Kidney (tissue), 14 donors: ENCODE measurements around the gene PRR35. TPM values are rescaled to one million over a fixed set of nuclear protein-coding genes. Genes with fewer than 3 reads are reported as not detected.

Experiments
- DNase-seq, 5 donors: peaks; one replicate each; pipeline ENCODE4 v3.0.0-alpha.2; 2013 to 2020
- FAIRE-seq: peaks from 2 replicates; lab custom pipeline; 2012; peaks lifted over from hg19 to GRCh38; lab: Jason Lieb, UNC
- H3K27ac ChIP-seq, 2 donors: one replicate each; pipeline ENCODE4 v1.7.0; 2013; ENCODE audit warnings: low read depth in 2 of 2, low read length in 2 of 2, inconsistent platforms in 1 of 2
- H3K27me3 ChIP-seq: one replicate; pipeline ENCODE4 v1.7.1; 2013; ENCODE audit warnings: low read length, inconsistent platforms; ENCODE audit not compliant: control insufficient read depth, insufficient read depth
- H3K36me3 ChIP-seq, 3 donors: one replicate each; pipeline versions ENCODE4 v1.7.0 to v1.7.1; 2013; ENCODE audit warnings: low read length in 3 of 3, control low read depth in 1 of 3, inconsistent platforms in 1 of 3; ENCODE audit not compliant: insufficient read depth in 3 of 3, control insufficient read depth in 2 of 3
- H3K4me1 ChIP-seq, 3 donors: one replicate each; pipeline versions ENCODE4 v1.7.0 to v1.7.1; 2013; ENCODE audit warnings: low read length in 3 of 3, inconsistent platforms in 1 of 3, low read depth in 1 of 3; ENCODE audit not compliant: control insufficient read depth in 2 of 3, insufficient read depth in 2 of 3
- H3K4me3 ChIP-seq, 3 donors: one replicate each; pipeline versions ENCODE4 v1.7.0 to v1.8.1; 2013; ENCODE audit warnings: low read length in 3 of 3, control low read depth in 1 of 3, inconsistent platforms in 1 of 3
- H3K9ac ChIP-seq, 3 donors: one replicate each; pipeline versions ENCODE4 v1.7.0 to v1.7.1; 2013; ENCODE audit warnings: low read length in 3 of 3, control low read depth in 1 of 3, inconsistent platforms in 1 of 3
- H3K9me3 ChIP-seq, 3 donors: one replicate each; pipeline versions ENCODE4 v1.7.0 to v1.7.1; 2013; ENCODE audit warnings: low read length in 3 of 3, control low read depth in 1 of 3, inconsistent platforms in 1 of 3; ENCODE audit not compliant: control insufficient read depth in 2 of 3, insufficient read depth in 1 of 3
- intact Hi-C: fragments of 100-400 bp; cut with DNase I; formaldehyde crosslinking; loops from one replicate; pipeline ENCODE4 v1.11.1; 2022
- polyA plus RNA-seq: library from polyadenylated mRNA; stranded (reverse); fragments of 350-450 nt; fragmentation: Illumina TruSeq; extraction: RNeasy Lipid Tissue Mini Kit (QIAGEN cat#74804); gene quantifications from one replicate; pipeline ENCODE4 v1.2.3, GENCODE V29; 2014; ENCODE audit warnings: low read depth, low replicate concordance; ENCODE audit not compliant: insufficient read depth
- total RNA-seq: library from RNA; stranded (reverse); fragmentation: NEBNext Ultra II Directional; extraction: Animal tissue kit (Norgen Biotek cat#: 25700); gene quantifications from one replicate; pipeline ENCODE4 v1.2.1, GENCODE V29; 2021
- TF ChIP-seq, protein P1 (sequence below): IDR thresholded peaks from 3 replicates; pipeline ENCODE4 v1.5.1; 2012; ENCODE audit warnings: mild to moderate bottlenecking, moderate library complexity, borderline replicate concordance; ENCODE audit not compliant: insufficient read depth; ENCODE audit errors: extremely low read depth
- donor health status: control.
- donor health status: control.
- donor health status: control.
- donor health status: control.
- donor health status: control.
- donor health status: DM: yes; HTN: yes; CAD: no.
- donor health status: Normal renal cell carcinoma (clear cell type).

The PRR35 gene
- total and polyA plus RNA-seq, 2 donors from 2014 or later, result 1.8 to 24.4 TPM

DNA sequence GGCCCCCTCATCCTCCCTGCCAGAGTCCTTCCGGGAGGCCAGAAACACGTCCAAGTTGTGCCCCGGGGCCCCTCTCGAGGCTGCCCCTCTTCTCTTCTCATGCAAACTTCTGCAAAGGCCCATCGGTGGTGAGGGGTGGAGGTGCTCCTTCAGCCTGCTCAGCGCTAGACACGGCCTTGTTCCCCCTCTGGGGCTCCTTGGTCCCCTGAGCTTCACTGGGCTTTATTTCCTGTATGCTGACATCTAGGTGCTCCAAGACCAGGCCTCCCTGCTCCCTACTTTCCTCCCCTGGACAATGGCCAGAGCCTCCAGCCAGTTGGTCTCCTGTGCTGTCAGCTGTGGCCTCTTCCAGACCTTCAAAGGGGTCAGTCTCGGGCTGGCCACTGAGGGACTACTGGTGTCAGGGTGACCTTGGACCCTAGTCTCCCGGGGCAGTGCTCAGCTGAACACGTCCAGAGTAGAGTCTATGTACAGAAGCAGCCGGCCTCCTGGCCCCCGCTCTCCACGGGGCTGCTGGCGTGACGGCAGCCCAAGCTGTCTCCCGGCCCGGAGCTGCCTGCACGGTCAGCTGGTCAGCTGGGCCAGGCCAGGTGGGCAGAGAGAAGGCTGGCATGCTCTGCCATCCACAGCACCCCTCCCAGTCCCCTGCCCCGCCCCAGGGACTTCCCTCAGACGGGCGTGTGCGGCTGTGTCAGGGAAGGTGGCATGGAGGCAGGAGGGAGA lies 1.7 kb upstream of the PRR35 start:
- DNase-seq, result no peak

DNA sequence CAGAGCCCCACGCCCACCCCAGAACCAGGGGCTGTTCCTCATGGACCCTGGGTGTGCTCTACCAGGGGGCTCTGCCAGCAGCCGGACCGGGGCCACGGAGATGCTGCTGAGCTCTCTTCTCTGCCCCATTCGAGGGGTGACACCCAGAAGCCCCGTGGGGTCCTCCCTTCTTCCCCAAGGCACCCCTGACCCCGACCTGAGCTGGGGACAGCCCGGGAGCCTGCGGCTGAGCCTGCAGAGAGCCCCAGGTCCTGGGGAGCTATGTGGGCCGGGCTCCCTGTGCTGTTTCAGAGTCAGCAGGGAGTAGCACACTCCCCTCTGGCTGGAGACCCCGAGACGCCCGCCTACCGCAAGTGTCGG lies 1.2 kb upstream of the PRR35 start:
- Histone ChIP-seq H3K36me3 (no peaks in the 10 kb centered on the region), H3K27me3 (peaks cover 8% of the 10 kb centered on the region), H3K27ac (peak overlapping the region; percentile 32 to 53), H3K4me1 (peaks cover 0 to 21% (median 3%) of the 10 kb centered on the region in 3 donors), H3K4me3 (no peak overlapping the region), H3K9ac (no peak overlapping the region), H3K9me3 (no peaks in the 10 kb centered on the region)
- intact Hi-C loops, result no loop called here
- FAIRE-seq (no peak), DNase-seq (no peak)
- TF ChIP-seq, protein P1, sequence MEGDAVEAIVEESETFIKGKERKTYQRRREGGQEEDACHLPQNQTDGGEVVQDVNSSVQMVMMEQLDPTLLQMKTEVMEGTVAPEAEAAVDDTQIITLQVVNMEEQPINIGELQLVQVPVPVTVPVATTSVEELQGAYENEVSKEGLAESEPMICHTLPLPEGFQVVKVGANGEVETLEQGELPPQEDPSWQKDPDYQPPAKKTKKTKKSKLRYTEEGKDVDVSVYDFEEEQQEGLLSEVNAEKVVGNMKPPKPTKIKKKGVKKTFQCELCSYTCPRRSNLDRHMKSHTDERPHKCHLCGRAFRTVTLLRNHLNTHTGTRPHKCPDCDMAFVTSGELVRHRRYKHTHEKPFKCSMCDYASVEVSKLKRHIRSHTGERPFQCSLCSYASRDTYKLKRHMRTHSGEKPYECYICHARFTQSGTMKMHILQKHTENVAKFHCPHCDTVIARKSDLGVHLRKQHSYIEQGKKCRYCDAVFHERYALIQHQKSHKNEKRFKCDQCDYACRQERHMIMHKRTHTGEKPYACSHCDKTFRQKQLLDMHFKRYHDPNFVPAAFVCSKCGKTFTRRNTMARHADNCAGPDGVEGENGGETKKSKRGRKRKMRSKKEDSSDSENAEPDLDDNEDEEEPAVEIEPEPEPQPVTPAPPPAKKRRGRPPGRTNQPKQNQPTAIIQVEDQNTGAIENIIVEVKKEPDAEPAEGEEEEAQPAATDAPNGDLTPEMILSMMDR, result no peak

More for the DNA sequence above, 1.7 kb upstream of the PRR35 start:
- FAIRE-seq, result no peak
- Histone ChIP-seq H3K9me3 (no peaks in the 10 kb centered on the region), H3K4me3 (no peak overlapping the region), H3K4me1 (peaks cover 0 to 21% (median 3%) of the 10 kb centered on the region in 3 donors), H3K27ac (peak overlapping the region; percentile 32 to 53), H3K27me3 (peaks cover 8% of the 10 kb centered on the region), H3K36me3 (no peaks in the 10 kb centered on the region), H3K9ac (no peak overlapping the region)
- intact Hi-C loops, result no loop called here
- TF ChIP-seq, protein P1, result no peak

DNA sequence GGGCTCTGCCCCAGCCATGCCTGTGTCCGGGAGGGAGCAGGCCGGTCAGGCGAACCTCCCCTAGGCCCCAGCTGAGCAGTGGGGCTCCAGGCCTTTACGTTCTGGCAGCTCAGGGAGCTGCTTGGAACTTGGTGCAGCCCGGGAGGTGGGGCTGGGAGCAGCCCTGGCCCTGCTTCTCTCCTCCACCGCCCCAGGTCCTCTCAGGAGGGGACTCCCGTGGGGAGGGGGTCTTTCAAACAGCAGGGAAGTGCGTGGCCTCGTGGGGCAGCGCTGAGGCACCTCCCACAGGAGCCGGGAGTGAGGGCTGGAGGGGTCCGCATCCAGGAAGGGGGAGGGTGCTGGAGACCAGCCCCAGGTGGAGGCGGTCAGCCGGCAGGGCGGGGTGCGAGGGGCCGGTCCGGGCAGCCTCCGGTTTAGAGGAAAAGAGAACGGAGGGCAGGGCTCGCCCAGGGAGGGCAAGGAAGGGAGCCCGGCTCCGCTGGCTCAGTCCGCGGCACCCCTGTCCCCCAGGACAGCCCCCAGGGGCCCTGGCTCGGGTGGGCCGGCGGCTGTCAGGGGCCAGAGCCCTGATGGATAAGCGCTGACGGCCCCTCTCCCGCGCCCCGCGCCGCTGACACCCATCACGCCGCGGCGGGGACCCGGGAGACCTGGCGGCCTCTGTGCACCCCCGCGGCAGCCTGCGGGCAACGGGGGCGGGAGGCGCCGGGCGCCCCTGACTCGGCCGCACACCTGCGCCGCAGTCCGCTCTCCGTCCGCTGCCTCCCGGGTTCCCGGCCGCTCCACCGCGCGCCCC lies 587 bp upstream of the PRR35 start:
- intact Hi-C loops, result no loop called here
- FAIRE-seq (no peak), DNase-seq (no peak)
- Histone ChIP-seq H3K9me3 (no peaks in the 10 kb centered on the region), H3K27me3 (peaks cover 8% of the 10 kb centered on the region), H3K4me3 (no peak overlapping the region), H3K9ac (no peak overlapping the region), H3K4me1 (peaks cover 0 to 21% (median 3%) of the 10 kb centered on the region in 3 donors), H3K27ac (peak overlapping the region; percentile 32 to 53), H3K36me3 (no peaks in the 10 kb centered on the region)
- TF ChIP-seq, protein P1, result no peak
